Epithelial cell of esophagus (primary cell): Measurements from ENCODE around the gene ZNF318.

Source experiments
- DNase-seq: peaks from one replicate; pipeline ENCODE4 v3.0.0; 2010; ENCODE audit warnings: low read depth
- H3K4me3 ChIP-seq: 2 replicates; pipeline ENCODE4 v1.5.1; 2011; ENCODE audit warnings: mild to moderate bottlenecking, low read length, control low read depth
- CTCF ChIP-seq: IDR thresholded peaks from 2 replicates; pipeline ENCODE4 v1.5.1; 2011; ENCODE audit warnings: low read depth, mild to moderate bottlenecking, low read length, control low read depth, inconsistent platforms; ENCODE audit not compliant: insufficient read depth; ENCODE audit errors: missing control alignments

Gene ZNF318

GRCh38 chr6:43378631-43379030, 9.2 kb upstream of the ZNF318 start:
- TF ChIP-seq CTCF: no peak
- no peak overlapping the region for H3K4me3 ChIP-seq
- no peak for DNase-seq

GRCh38 chr6:43377710-43378229, 8.3 kb upstream of the ZNF318 start:
- no peak for DNase-seq
- TF ChIP-seq CTCF: no peak
- no peak overlapping the region for H3K4me3 ChIP-seq

- no peak overlapping the region for H3K4me3 ChIP-seq
- TF ChIP-seq CTCF: no peak
- DNase-seq: peak; percentile 93
Observed at GRCh38 chr6:43376551-43376981, 7.1 kb upstream of the ZNF318 start.

- no peak for TF ChIP-seq CTCF
- DNase-seq: no peak
- H3K4me3 ChIP-seq: no peak overlapping the region
Observed at GRCh38 chr6:43375693-43376092, 6.2 kb upstream of the ZNF318 start.

DNA sequence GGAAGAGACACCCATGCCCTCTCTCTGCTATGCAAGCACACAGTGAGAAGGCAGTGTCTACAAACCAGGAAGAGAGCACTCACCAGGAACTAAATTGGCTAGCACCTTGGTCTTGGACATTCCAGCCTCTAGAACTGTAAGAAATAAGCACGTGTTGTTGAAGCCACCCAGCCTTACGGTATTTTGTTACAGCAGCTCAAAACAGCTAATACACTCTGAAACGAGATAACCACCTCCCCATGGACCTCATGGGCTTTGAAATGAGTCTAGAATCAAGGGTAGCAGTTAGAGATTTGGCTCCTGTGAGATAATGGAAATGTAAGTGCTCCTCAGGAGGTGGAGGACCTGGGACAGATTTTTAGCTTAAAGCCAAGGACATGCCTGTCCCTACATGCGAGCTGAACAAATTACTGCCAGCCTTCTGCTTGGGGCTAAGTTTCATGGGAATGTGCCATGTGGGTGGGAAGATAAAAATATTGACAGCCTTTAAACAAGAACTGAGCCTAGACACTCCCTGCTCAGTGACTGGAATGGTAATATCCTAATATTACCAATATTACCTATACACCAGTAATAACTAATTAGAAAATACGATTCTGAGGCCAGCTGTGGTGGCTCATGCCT, 3.9 kb upstream of the ZNF318 start:
- DNase-seq: no peak
- no peak overlapping the region for H3K4me3 ChIP-seq
- no peak for TF ChIP-seq CTCF

- DNase-seq: peak; percentile 65
- H3K4me3 ChIP-seq: peak overlapping the region; percentile 52
Observed at GRCh38 chr6:43370003-43370580, 645 bp upstream of the ZNF318 start.

- TF ChIP-seq CTCF: no peak
- peak overlapping the region; percentile 65 for H3K4me3 ChIP-seq
- peak; percentile 40 for DNase-seq
Observed at GRCh38 chr6:43368259-43369160, 937 bp downstream of the ZNF318 start.
